ENCODE measurements around the gene EXTL1. TPM values are rescaled to one million over a fixed set of nuclear protein-coding genes. Genes with fewer than 3 reads are reported as not detected.

Gene EXTL1
- total and polyA plus RNA-seq, 2 donors (not counting 3 experiments of a cell fraction or from before 2014, with no cell fraction given) = not detected

- H3K4me3 ChIP-seq (replicated peaks in 1 of 3; ENCODE audit: insufficient read depth in 1 of 3, low read depth in 1 of 3, low read length in 3 of 3) = no peak overlapping the region
- FAIRE-seq = no peak
- H3K9ac ChIP-seq (replicated peaks; ENCODE audit: extremely low read depth, insufficient read depth, low read length) = no peak overlapping the region
- peaks cover 3 to 8% of the 10 kb centered on the region in 2 experiments for H3K27me3 ChIP-seq (ENCODE audit: control insufficient read depth in 2 of 2, insufficient read depth in 2 of 2, low read length in 2 of 2)
- ChIA-PET CTCF (interaction anchor here (0.7 to 2.2 kb wide), 5 partner anchors 9 to 378 kb away, joined by 3 to 10 read pairs (median 4); no protein-coding TSS in a partner anchor), POLR2A (no interaction called here)
- BruUV-seq (replicated peaks) = no TSS peak
- no peak overlapping the region for H3K27ac ChIP-seq (ENCODE audit: insufficient read depth, low read depth, low read length)
- no peaks in the 10 kb centered on the region for H4K20me1 ChIP-seq (replicated peaks; ENCODE audit: control insufficient read depth, extremely low read depth, insufficient read depth, low read length)
- intact Hi-C loops (cut with micrococcal nuclease) = loop anchor here (5.0 kb wide), 1 partner anchor 238 kb away; no protein-coding TSS in a partner anchor
- TF ChIP-seq EZH2 (IDR thresholded peaks at IDR 0.05; ENCODE audit: borderline replicate concordance, low read depth, low read length, severe bottlenecking) = no peak
- no peak for TF ChIP-seq CTCF (IDR thresholded peaks at IDR 0.05; ENCODE audit: extremely low read depth in 1 of 2, insufficient read depth in 1 of 2, low read depth in 1 of 2, low read length in 2 of 2)
- TF ChIP-seq GATA2 (IDR thresholded peaks at IDR 0.05; ENCODE audit: insufficient read depth, insufficient read length, low read depth, low read length) = no peak
- TF ChIP-seq MYC (IDR thresholded peaks at IDR 0.05; ENCODE audit: low read depth, low read length) = no peak
- TF ChIP-seq JUN (IDR thresholded peaks at IDR 0.05; ENCODE audit: borderline replicate concordance, insufficient read depth, insufficient read length, low read depth) = no peak
- TF ChIP-seq POLR2A (IDR thresholded peaks at IDR 0.05; ENCODE audit: low read depth, low read length) = no peak
- no peak for TF ChIP-seq POLR2AphosphoS5 (IDR thresholded peaks at IDR 0.05; ENCODE audit: insufficient read depth, low read depth, low read length)
- no peak for TF ChIP-seq FOS (IDR thresholded peaks at IDR 0.05; ENCODE audit: borderline replicate concordance, insufficient read depth, low read length)
- no peak for TF ChIP-seq MAX (IDR thresholded peaks at IDR 0.05; ENCODE audit: insufficient read depth, insufficient read length)
- no peaks in the 10 kb centered on the region for H3K9me1 ChIP-seq (replicated peaks; ENCODE audit: control insufficient read depth, extremely low read depth, insufficient read depth, low read length)
- dilution Hi-C loops (cut with MboI; ENCODE audit: extremely low pct_ligation_motif_present, low sequenced_read_pairs) = no loop called here
- H3K36me3 ChIP-seq (ENCODE audit: control insufficient read depth in 2 of 2, extremely low read depth in 1 of 2, insufficient read depth in 2 of 2, low read length in 2 of 2) = no peaks in the 10 kb centered on the region
- H3K79me2 ChIP-seq (ENCODE audit: control insufficient read depth, insufficient read depth, low read length) = no peaks in the 10 kb centered on the region
- no peak overlapping the region for H2AFZ ChIP-seq (ENCODE audit: low read depth, low read length)
- H3K4me1 ChIP-seq (ENCODE audit: control insufficient read depth, extremely low read depth, insufficient read depth, low read length) = peaks cover 15% of the 10 kb centered on the region
- no peaks in the 10 kb centered on the region for H3K9me3 ChIP-seq (replicated peaks; ENCODE audit: control insufficient read depth, insufficient read depth, low read length)
- H3K4me2 ChIP-seq (ENCODE audit: insufficient read depth, low read length) = no peak overlapping the region
- DNase-seq (ENCODE audit: low read depth, low spot score) = no peak
Measured at GRCh38 chr1:26038904-26039303, 17.3 kb downstream of the EXTL1 start.
